ENCODE results near the gene ZBTB2.
"Not testable (repeated sequence)": the region's sequence is repeated elsewhere in the genome, so short reads cannot be mapped to it uniquely, and the experiment has no call there.

ZBTB2 gene

DNA sequence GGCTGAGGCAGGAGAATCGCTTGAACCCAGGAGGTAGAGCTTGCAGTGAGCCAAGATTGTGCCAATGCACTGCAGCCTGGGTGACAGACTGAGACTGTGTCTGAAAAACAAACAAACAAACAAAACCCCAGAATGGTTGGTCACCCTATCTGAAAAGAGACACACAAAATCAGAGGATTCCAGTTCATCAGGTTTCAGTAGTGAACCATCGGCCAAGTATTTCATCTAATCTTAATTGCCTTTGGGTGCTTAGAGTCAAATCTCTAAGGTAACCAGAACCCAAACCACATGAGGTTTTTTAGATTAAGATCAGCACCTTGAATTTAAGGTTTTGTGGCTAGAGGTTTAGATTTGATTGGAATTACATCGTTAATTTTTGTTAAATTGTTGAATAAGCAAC lies 8.3 kb upstream of the ZBTB2 start:
- no peak for DNase-seq

- no peak for DNase-seq
Observed at GRCh38 chr6:151393410-151393809, 2.1 kb upstream of the ZBTB2 start.

- no peak for DNase-seq
Observed at GRCh38 chr6:151392427-151392826, 1.1 kb upstream of the ZBTB2 start.

- peak; percentile 55 to 66 for DNase-seq
Observed at GRCh38 chr6:151390851-151391470, 398 bp downstream of the ZBTB2 start.

GRCh38 chr6:151390276-151390850 lies 996 bp downstream of the ZBTB2 start:
- peak; percentile 100 for DNase-seq

DNA sequence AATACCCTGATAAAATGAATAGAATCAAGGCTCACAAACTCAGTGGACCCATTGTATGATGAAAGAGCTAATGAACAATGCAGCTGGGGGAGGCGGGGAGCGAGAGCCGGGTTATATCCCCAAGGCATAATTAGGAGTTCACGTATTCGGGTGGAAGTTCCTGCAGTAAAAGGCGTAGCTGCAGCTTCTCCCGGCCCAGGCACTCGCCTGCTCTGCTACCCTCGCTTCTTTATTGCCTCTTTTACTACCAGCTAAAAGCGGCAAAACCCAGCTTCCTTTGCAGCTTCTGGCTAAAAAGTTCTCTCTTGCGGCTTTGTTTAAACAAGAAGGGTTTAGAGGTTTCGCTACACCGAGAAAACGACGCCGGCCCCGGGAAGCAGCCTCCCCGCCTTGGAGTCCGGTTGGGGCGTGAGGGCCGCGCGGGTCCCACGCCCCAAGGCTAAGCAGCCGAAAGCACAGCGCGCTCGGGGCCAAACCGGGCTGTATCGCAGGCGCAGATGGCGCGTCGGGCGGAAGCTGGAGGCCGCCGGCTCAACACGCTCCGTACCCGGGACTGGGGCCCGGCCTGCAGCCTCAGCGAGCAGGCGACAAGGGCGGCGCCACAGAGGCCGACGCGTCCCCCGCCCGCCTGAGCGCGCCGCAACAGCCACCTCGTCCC lies 1.6 kb downstream of the ZBTB2 start:
- peak; percentile 58 to 72 for DNase-seq

- peak in 1 of 2 donors; percentile 14 for DNase-seq
Observed at GRCh38 chr6:151388997-151389617, 2.3 kb downstream of the ZBTB2 start.

DNA sequence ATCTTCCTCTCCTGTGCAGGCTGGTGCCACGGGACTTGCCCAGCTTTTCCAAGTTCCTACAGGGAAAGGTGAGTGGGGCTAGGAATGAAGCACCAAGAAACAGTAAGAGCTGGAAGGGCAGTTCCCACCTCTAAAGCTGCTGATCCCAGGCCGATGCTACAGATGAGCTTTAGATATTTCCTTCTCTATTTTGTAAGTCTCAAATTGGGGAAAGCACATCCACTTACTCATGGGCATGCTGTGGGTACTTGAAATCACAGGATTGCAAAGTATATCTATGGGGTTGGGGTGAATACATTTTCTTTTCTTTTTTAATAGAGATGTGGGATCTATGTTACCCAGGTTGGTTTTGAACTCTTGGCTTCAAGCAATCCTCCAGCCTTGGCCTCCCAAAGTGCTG lies 3.1 kb downstream of the ZBTB2 start:
- peak; percentile 43 for DNase-seq

DNA sequence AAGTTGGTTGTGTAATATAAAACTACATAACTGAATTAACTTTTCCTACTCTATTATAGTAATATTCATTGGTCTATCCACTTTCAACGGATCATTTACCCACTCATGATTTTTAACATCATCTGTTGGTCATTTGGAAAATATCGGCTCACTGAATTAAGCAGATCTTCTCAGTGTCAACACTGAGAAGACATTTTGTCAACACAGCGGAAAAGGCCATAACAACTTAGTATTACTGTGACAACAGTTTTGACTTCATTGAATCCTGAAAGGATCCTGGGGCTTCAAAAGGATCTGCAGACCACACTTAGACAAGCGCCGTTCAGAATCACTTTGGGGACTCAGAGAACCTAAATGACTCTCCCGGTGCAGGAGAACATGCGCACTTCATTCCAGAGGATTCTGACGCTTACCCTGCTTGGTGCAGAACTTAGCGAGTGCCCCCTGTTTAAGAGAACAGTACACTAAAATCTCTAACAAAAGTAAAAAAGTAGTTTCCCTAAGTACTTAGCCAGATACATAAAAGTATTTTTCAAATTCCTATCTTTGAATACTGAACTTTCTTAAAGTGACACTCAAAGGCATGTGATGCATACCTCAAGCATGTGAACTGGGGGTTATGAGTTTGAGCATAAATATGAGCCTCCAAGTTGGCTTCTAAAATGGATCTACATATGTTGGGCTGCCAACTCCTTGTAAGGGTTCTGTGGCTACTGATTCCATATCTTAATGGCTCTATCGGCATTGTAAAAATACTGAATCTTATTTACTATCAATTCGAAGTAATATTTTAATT lies 4.0 kb downstream of the ZBTB2 start:
- DNase-seq = no peak

DNA sequence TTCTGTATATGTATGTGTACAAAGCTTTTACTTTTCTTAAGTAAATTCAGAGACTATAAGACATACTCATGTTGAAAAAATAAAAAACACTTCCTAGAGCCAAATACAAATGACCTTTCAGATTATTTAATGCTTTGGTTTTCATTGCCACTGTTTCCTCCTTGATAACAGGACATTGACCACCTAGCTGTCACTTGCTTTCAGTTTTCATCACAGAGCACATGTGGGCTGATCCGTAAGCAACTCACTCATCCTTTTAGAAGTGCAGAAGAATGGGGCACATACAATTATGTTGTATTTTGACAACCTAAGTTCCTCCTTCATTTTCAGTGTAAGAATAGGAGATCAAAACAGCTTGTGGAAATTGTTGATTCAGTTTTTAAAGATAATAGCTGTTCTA lies 6.2 kb downstream of the ZBTB2 start:
- DNase-seq = no peak

GRCh38 chr6:151384151-151384550 lies 7.2 kb downstream of the ZBTB2 start:
- DNase-seq = no peak

DNA sequence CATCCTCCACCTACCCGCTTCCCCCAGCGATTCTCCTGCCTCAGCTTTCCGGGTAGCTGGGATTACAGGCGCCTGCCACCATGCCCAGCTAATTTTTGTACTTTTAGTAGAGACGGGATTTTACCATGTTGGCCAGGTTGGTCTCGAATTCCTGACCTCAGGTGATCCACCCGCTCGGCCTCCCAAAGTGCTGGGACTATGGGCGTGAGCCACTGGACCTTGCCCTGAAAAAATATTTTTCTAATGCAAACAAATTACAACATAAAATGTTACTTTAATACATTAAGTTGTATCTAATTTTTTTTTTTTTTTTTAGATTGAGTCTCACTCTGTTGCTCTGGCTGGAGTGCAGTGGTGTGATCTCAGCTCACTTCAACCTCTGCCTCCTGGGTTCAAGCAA lies 8.7 kb downstream of the ZBTB2 start:
- DNase-seq = not testable (repeated sequence)

GRCh38 chr6:151381722-151382121 lies 9.6 kb downstream of the ZBTB2 start:
- DNase-seq = no peak

DNA sequence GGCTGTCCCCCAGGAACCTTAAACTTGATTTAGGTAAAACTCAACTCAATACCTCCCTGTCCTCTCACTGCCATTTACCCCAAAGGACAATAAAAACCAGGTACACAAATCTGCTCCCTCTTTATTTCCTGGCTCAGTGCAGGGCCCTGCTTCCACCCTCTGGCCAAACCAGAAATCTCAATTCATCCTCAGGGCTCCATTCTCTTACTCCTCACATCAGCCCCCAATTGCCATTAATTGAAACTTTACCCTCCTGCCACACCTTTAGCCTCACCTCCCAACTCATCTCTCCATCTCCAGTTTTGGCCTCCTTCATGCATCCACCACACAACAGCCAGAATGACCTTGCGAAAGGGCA lies 10.5 kb downstream of the ZBTB2 start:
- DNase-seq = no peak

DNA sequence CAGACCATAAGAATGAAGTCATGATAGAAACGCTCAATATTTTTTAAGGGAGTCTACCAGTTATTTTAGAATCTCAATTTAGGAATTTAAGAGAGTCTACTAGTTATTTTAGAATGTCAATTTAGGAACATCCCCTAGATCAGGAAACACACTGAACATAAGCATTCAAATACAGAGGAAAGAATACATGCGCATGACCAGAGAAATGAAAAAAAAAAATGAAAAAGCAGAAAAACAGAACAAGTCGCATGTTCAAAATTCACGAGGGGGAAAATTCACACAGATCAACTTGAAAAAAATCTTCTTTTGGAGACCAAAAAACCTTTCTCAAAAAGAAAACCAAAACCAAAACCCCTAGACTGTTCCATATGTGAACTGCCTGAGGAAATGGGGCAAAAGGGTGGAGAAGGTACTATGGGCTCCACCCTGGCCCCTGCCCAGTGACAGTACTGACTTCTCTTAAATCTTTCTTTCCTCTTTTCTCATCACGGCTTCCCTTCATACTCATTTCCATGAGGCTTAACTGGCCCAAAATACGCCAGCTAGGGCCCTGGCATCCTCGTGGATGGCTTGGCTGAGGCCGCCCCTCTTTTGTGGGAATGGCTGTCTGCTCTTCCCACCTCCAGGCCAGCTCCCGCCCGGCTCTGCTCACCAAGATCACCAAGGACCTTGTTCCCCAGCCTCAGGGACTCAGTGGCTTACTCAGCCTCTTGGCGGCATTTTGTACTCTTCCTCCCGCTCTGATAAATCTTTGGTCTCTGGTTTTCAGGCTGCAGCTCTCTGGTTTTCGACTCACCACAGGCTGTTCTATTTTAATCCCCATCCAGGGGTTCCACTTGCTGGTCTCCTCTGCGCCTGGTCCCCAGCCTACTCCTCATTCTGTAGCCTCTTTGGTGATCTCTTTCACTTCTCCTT lies 11.2 kb downstream of the ZBTB2 start:
- peak; percentile 21 to 52 for DNase-seq

DNA sequence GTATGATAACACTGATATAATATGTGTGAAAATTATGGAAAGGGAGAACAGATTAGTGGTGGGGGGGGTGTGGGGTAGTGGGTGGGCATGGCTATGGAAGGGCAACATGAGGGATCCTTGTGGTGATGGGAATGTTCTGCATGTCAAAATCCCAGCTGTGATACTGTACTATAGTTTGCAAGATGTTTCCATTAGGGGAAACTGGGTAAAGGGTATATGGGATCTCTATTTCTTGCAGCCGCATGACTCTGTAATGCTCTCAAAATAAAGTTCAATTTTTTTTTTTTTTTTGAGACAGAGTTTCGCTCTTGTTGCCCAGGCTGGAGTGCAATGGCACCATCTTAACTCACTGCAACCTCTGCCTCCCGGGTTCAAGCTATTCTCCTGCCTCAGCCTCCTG lies 14.3 kb downstream of the ZBTB2 start:
- DNase-seq = no peak

DNA sequence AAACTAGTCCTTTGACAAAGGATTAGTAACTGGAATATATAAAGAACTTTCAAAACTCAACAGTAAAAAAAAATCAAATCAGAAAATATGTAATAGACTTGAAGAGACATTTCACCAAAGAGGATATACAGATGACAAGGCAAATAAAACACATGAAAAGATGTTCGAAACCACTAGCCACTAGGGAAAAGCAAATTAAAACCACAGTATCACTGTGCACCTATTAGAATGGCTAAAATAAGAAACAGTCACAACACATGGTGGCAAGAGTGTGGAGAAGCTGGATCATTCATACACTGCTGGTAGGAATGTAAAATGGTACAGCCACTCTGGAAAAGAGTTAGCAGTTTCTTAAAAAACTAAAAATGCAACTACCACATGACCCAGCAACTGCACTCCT lies 14.9 kb downstream of the ZBTB2 start:
- DNase-seq = no peak

- DNase-seq = no peak
Observed at GRCh38 chr6:151375833-151376232, 15.5 kb downstream of the ZBTB2 start.

DNA sequence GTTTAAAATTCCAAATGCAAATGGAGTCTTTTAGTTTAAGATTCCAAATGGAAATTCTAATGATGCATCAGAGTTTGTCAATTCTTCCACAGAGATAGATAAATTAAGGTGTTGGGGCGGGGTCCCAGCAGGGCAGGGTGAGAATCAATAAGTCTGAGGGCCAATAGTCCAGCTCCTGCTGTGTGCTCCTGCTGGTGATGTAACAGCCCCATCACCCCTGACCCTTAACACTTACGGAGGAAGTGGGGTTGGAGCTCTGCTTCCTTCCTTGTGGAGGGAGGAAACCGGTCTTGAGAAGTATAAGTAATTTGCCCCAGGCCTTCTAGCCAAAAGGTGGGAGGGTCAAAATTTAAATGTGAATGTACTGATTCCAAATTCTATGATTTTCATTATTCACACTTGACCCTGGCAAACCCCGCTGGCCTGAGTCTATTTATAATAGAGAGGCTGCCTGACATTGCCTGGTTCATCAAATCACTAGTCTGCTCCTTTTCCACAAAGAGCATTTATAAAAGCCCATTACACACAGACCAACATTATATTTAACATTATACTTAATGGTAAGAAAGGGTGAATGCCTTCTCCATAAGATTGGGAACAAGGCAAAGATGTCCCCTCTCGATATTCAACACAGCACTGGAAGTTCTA lies 17.2 kb downstream of the ZBTB2 start:
- peak; percentile 42 to 57 for DNase-seq

DNA sequence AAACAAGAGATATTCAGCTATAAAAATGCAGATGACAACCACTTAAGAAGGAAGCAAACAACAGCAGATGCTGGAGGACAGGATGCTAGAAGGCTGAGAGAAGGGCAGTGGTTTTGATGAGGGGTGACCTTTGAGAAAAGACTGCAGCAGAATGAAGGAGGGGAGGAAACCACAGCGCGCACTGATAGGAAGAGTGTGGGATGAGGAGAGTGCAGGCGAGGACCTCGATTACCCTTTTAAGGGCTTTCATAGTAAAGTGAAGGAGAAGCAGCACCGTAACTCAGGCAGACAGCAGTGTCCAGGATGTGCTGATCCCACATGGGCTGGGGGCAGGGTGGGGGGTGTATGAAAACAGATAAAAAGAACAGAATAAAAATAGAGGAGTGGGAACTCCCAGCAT lies 19.2 kb downstream of the ZBTB2 start:
- no peak for DNase-seq

DNA sequence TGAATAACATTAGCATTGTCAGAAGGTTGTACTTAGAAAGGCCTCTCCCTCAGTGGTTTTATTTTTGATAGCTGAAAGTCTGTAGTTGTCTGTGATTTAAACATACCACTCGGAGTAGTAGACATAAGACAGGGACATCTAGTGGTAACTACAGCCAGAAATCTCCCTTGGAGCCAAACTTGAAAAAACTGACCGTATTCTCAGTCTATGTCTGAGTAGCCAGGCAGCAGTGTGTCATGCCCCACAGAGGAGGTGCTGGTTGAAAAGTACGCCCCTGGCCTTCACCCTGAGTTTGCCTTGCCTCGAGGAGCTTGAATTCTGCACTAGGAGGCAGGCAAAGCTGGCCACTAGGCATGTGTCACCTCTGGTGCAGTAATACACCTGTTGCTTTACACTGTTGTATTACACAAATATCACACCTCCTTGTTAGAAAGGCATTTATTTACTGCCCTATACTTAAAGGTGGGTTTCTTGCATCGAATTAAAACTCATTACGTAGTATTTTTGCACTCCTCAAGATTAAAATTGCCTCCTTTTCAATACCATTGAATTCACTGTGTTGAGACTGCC lies 20.8 kb downstream of the ZBTB2 start:
- DNase-seq = no peak
